Measurements from ENCODE around the gene RASA1. TPM values are rescaled to one million over a fixed set of nuclear protein-coding genes. Genes with fewer than 3 reads are reported as not detected.

Gene RASA1
- total RNA-seq, 1 experiment from 2014 or later, result 23.0 TPM

- BruUV-seq (replicated peaks), result no TSS peak
- ChIA-PET CTCF (no interaction called here), POLR2A (no interaction called here)
- DNase-seq, result no peak
- intact Hi-C loops (cut with micrococcal nuclease; ENCODE audit: unreplicated experiment), result no loop called here
- no peaks in the 10 kb centered on the region for H3K27me3 ChIP-seq (replicated peaks; ENCODE audit: control insufficient read depth, insufficient read depth, low read length)
- Mint-ChIP-seq H3K27ac (ENCODE audit: unreplicated experiment) (no peak overlapping the region), H3K4me3 (ENCODE audit: unreplicated experiment) (no peak overlapping the region), H3K36me3 (ENCODE audit: insufficient read depth, unreplicated experiment) (peaks cover 66% of the 10 kb centered on the region), H3K27me3 (ENCODE audit: insufficient read depth, unreplicated experiment) (no peaks in the 10 kb centered on the region), H3K4me1 (ENCODE audit: low read depth, unreplicated experiment) (peaks cover 5% of the 10 kb centered on the region), H3K9me3 (ENCODE audit: unreplicated experiment) (no peaks in the 10 kb centered on the region)
- no peak for TF ChIP-seq CTCF (IDR thresholded peaks at IDR 0.05; ENCODE audit: insufficient read depth in 1 of 2, low read depth in 1 of 2, low read length in 1 of 2, severe bottlenecking in 1 of 2, unreplicated experiment in 1 of 2)
- 0 out of 2 replicates have a peak, but pooled peaks cover 3% of the 10 kb centered on the region for H3K4me1 ChIP-seq
- H3K4me3 ChIP-seq (ENCODE audit: low read depth, low read length), result no peak overlapping the region
- H3K36me3 ChIP-seq (ENCODE audit: control insufficient read depth, insufficient read depth, low read length), result peaks cover 5% of the 10 kb centered on the region
- H3K9me3 ChIP-seq, result no peaks in the 10 kb centered on the region
Measured at GRCh38 chr5:87403409-87403808, 135.7 kb downstream of the RASA1 start.

DNA sequence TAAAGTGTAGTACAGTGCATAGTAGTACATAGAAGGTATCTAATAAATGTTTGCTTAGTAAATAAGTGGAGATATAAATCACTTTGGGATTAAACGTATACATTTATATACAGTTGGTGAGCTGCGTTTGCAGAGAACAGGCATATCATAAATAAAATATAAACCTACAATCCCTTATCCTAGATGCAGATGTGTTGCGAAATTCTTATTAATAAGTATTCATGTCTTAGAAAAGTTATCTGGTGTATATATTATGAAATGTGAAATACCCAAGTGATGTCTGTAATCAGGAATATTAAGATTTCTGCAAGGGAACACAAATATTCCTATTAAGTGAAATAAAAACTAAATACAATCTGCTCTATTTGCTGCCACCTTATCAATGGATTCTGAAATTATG, 136.2 kb downstream of the RASA1 start:
- Mint-ChIP-seq H3K9me3 (ENCODE audit: unreplicated experiment) (no peaks in the 10 kb centered on the region), H3K4me3 (ENCODE audit: unreplicated experiment) (no peak overlapping the region), H3K27me3 (ENCODE audit: insufficient read depth, unreplicated experiment) (no peaks in the 10 kb centered on the region), H3K36me3 (ENCODE audit: insufficient read depth, unreplicated experiment) (peaks cover 66% of the 10 kb centered on the region), H3K27ac (ENCODE audit: unreplicated experiment) (no peak overlapping the region), H3K4me1 (ENCODE audit: low read depth, unreplicated experiment) (peaks cover 5% of the 10 kb centered on the region)
- Histone ChIP-seq H3K4me3 (ENCODE audit: low read depth, low read length) (no peak overlapping the region), H3K4me1 (0 out of 2 replicates have a peak, but pooled peaks cover 3% of the 10 kb centered on the region), H3K27me3 (replicated peaks; ENCODE audit: control insufficient read depth, insufficient read depth, low read length) (no peaks in the 10 kb centered on the region), H3K9me3 (no peaks in the 10 kb centered on the region), H3K36me3 (ENCODE audit: control insufficient read depth, insufficient read depth, low read length) (peaks cover 4% of the 10 kb centered on the region)
- TF ChIP-seq CTCF (IDR thresholded peaks at IDR 0.05; ENCODE audit: insufficient read depth in 1 of 2, low read depth in 1 of 2, low read length in 1 of 2, severe bottlenecking in 1 of 2, unreplicated experiment in 1 of 2), result no peak
- CTCF ChIA-PET, result no interaction called here
- intact Hi-C loops (cut with micrococcal nuclease; ENCODE audit: unreplicated experiment), result no loop called here
- POLR2A ChIA-PET, result no interaction called here
- DNase-seq, result no peak
- BruUV-seq (replicated peaks), result no TSS peak

DNA sequence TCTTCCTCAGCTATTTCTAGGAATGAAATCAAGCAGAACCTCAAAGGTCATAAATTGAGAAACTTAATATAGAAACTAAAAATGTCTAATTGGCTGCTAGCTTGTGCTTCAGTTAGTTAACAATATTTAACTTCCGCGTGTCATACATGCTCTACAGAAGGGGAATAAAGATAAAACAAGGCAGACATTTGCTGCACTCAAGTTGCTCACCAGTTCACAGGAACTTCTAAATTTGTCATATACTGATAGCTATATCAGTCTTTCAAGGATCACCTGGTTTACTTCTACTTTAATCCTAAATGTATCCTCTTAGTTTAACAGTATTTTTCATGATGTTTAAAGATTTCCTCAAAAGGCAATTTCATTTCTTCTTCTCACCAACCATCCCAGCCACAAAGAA, 136.7 kb downstream of the RASA1 start:
- intact Hi-C loops (cut with micrococcal nuclease; ENCODE audit: unreplicated experiment), result no loop called here
- Mint-ChIP-seq H3K27me3 (ENCODE audit: insufficient read depth, unreplicated experiment) (no peaks in the 10 kb centered on the region), H3K27ac (ENCODE audit: unreplicated experiment) (no peak overlapping the region), H3K4me1 (ENCODE audit: low read depth, unreplicated experiment) (peaks cover 5% of the 10 kb centered on the region), H3K9me3 (ENCODE audit: unreplicated experiment) (no peaks in the 10 kb centered on the region), H3K36me3 (ENCODE audit: insufficient read depth, unreplicated experiment) (peaks cover 66% of the 10 kb centered on the region), H3K4me3 (ENCODE audit: unreplicated experiment) (no peak overlapping the region)
- TF ChIP-seq CTCF (IDR thresholded peaks at IDR 0.05; ENCODE audit: insufficient read depth in 1 of 2, low read depth in 1 of 2, low read length in 1 of 2, severe bottlenecking in 1 of 2, unreplicated experiment in 1 of 2), result no peak
- POLR2A ChIA-PET, result no interaction called here
- no TSS peak for BruUV-seq (replicated peaks)
- Histone ChIP-seq H3K27me3 (replicated peaks; ENCODE audit: control insufficient read depth, insufficient read depth, low read length) (no peaks in the 10 kb centered on the region), H3K4me1 (0 out of 2 replicates have a peak, but pooled peaks cover under 1% of the 10 kb centered on the region), H3K36me3 (ENCODE audit: control insufficient read depth, insufficient read depth, low read length) (peaks cover 3% of the 10 kb centered on the region), H3K9me3 (no peaks in the 10 kb centered on the region), H3K4me3 (ENCODE audit: low read depth, low read length) (no peak overlapping the region)
- DNase-seq, result no peak
- CTCF ChIA-PET, result no interaction called here

All from Caco-2 (cell line).